ENCODE data around the gene SPEM3. TPM values are rescaled to one million over a fixed set of nuclear protein-coding genes. Genes with fewer than 3 reads are reported as not detected.

The SPEM3 gene
- total RNA-seq, 1 donor from 2014 or later = not detected

GRCh38 chr17:7432296-7432695, 3.6 kb downstream of the SPEM3 start:
- no peak overlapping the region for H3K27ac Mint-ChIP-seq
- no peaks in the 10 kb centered on the region for H3K9me3 Mint-ChIP-seq
- H3K27me3 Mint-ChIP-seq (ENCODE audit: insufficient read depth) = no peaks in the 10 kb centered on the region
- H3K4me1 Mint-ChIP-seq (ENCODE audit: low read depth) = peaks cover 16% of the 10 kb centered on the region
- intact Hi-C loops (cut with micrococcal nuclease) = no loop called here
- H3K36me3 Mint-ChIP-seq (ENCODE audit: low read depth) = no peaks in the 10 kb centered on the region
- H3K4me3 Mint-ChIP-seq = no peak overlapping the region
- no peak for DNase-seq (ENCODE audit: low spot score)

GRCh38 chr17:7435676-7436555, 7.3 kb downstream of the SPEM3 start:
- intact Hi-C loops (cut with micrococcal nuclease) = loop anchor here (1.0 to 5.0 kb wide), 14 partner anchors 19 to 421 kb away; partner anchors contain the start of genes EIF5A, ELP5, NAA38 and NEURL4
- Mint-ChIP-seq H3K4me3 (peak overlapping the region; percentile 91), H3K36me3 (ENCODE audit: low read depth) (peaks cover 7% of the 10 kb centered on the region), H3K27me3 (ENCODE audit: insufficient read depth) (peaks cover 5% of the 10 kb centered on the region), H3K4me1 (ENCODE audit: low read depth) (peaks cover 43% of the 10 kb centered on the region), H3K9me3 (no peaks in the 10 kb centered on the region), H3K27ac (peak overlapping the region; percentile 94)
- peak; percentile 68 for DNase-seq (ENCODE audit: low spot score)

- H3K4me3 Mint-ChIP-seq = peak overlapping the region; percentile 91
Observed at GRCh38 chr17:7436556-7437368, 8.1 kb downstream of the SPEM3 start.

GRCh38 chr17:7437369-7437863, 8.8 kb downstream of the SPEM3 start:
- no peak for DNase-seq (ENCODE audit: low spot score)
- Mint-ChIP-seq H3K36me3 (ENCODE audit: low read depth) (peaks cover 10% of the 10 kb centered on the region), H3K27ac (peak overlapping the region; percentile 65), H3K4me3 (peak overlapping the region; percentile 91), H3K4me1 (ENCODE audit: low read depth) (peaks cover 43% of the 10 kb centered on the region), H3K27me3 (ENCODE audit: insufficient read depth) (peaks cover 7% of the 10 kb centered on the region), H3K9me3 (no peaks in the 10 kb centered on the region)
- intact Hi-C loops (cut with micrococcal nuclease) = loop anchor here (1.0 to 5.0 kb wide), 4 partner anchors 43 to 390 kb away; partner anchors contain the start of gene PLSCR3

More at GRCh38 chr17:7436556-7437368, 8.1 kb downstream of the SPEM3 start:
- no peaks in the 10 kb centered on the region for H3K9me3 Mint-ChIP-seq
- H3K27ac Mint-ChIP-seq = peak overlapping the region; percentile 94
- H3K36me3 Mint-ChIP-seq (ENCODE audit: low read depth) = peaks cover 9% of the 10 kb centered on the region
- intact Hi-C loops (cut with micrococcal nuclease) = loop anchor here (1.0 to 5.0 kb wide), 4 partner anchors 42 to 389 kb away; partner anchors contain the start of gene PLSCR3
- H3K4me1 Mint-ChIP-seq (ENCODE audit: low read depth) = peaks cover 43% of the 10 kb centered on the region
- H3K27me3 Mint-ChIP-seq (ENCODE audit: insufficient read depth) = peaks cover 5% of the 10 kb centered on the region
- DNase-seq (ENCODE audit: low spot score) = peak; percentile 81

GRCh38 chr17:7437950-7438614, 9.4 kb downstream of the SPEM3 start:
- H3K4me1 Mint-ChIP-seq (ENCODE audit: low read depth) = peaks cover 43% of the 10 kb centered on the region
- intact Hi-C loops (cut with micrococcal nuclease) = loop anchor here (1.0 to 5.0 kb wide), 4 partner anchors 43 to 391 kb away; partner anchors contain the start of gene PLSCR3
- H3K27ac Mint-ChIP-seq = peak overlapping the region; percentile 85
- peak overlapping the region; percentile 81 for H3K4me3 Mint-ChIP-seq
- peak; percentile 72 for DNase-seq (ENCODE audit: low spot score)
- H3K27me3 Mint-ChIP-seq (ENCODE audit: insufficient read depth) = peaks cover 7% of the 10 kb centered on the region
- H3K9me3 Mint-ChIP-seq = no peaks in the 10 kb centered on the region
- peaks cover 14% of the 10 kb centered on the region for H3K36me3 Mint-ChIP-seq (ENCODE audit: low read depth)

- no peak for DNase-seq (ENCODE audit: low spot score)
- no peaks in the 10 kb centered on the region for H3K9me3 Mint-ChIP-seq
- intact Hi-C loops (cut with micrococcal nuclease) = loop anchor here (1.0 to 5.0 kb wide), 3 partner anchors 8 to 392 kb away; no protein-coding TSS in a partner anchor
- H3K36me3 Mint-ChIP-seq (ENCODE audit: low read depth) = peaks cover 16% of the 10 kb centered on the region
- H3K4me3 Mint-ChIP-seq = peak overlapping the region; percentile 81
- peaks cover 7% of the 10 kb centered on the region for H3K27me3 Mint-ChIP-seq (ENCODE audit: insufficient read depth)
- H3K4me1 Mint-ChIP-seq (ENCODE audit: low read depth) = peaks cover 43% of the 10 kb centered on the region
- peak overlapping the region; percentile 85 for H3K27ac Mint-ChIP-seq
Observed at GRCh38 chr17:7438656-7439460, 10.2 kb downstream of the SPEM3 start.

DNA sequence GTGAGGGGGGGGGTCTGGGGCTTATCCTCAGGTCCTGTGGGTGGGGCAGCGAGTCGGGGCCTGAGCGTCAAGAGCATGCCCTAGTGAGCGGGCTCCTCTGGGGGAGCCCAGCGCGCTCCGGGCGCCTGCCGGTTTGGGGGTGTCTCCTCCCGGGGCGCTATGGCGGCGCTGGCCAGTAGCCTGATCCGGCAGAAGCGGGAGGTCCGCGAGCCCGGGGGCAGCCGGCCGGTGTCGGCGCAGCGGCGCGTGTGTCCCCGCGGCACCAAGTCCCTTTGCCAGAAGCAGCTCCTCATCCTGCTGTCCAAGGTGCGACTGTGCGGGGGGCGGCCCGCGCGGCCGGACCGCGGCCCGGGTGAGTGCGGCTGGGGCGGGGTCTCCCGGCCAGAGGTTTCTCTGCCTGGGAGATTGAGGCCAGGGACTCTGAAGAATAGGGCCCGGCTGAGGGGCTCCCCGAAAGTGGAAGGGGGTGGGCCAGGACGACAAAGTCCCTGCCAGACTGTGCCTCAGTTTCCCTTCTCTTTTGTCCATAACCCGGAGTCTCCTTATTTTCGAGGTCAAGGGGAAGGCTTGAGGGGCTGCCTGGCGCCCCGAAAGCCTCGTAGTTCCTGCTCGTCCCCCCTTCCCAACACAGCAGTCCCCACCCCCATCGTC, 10.9 kb downstream of the SPEM3 start, which contains the start of gene FGF11:
Gene FGF11 (plus strand): TSS at position 51 of the 651 bp plus-strand sequence. CDS start 109 bp downstream, at position 160.
- H3K36me3 Mint-ChIP-seq (ENCODE audit: low read depth) = peaks cover 20% of the 10 kb centered on the region
- H3K27ac Mint-ChIP-seq = peak within 1 kb of the TSS; percentile 85
- no peak for DNase-seq (ENCODE audit: low spot score)
- peaks cover 10% of the 10 kb centered on the region for H3K27me3 Mint-ChIP-seq (ENCODE audit: insufficient read depth)
- no peaks in the 10 kb centered on the region for H3K9me3 Mint-ChIP-seq
- H3K4me1 Mint-ChIP-seq (ENCODE audit: low read depth) = peaks cover 43% of the 10 kb centered on the region
- intact Hi-C loops (cut with micrococcal nuclease) = loop anchor here (1.0 to 5.0 kb wide), 3 partner anchors 8 to 392 kb away; no protein-coding TSS in a partner anchor
- peak within 1 kb of the TSS; percentile 83 for H3K4me3 Mint-ChIP-seq

DNA sequence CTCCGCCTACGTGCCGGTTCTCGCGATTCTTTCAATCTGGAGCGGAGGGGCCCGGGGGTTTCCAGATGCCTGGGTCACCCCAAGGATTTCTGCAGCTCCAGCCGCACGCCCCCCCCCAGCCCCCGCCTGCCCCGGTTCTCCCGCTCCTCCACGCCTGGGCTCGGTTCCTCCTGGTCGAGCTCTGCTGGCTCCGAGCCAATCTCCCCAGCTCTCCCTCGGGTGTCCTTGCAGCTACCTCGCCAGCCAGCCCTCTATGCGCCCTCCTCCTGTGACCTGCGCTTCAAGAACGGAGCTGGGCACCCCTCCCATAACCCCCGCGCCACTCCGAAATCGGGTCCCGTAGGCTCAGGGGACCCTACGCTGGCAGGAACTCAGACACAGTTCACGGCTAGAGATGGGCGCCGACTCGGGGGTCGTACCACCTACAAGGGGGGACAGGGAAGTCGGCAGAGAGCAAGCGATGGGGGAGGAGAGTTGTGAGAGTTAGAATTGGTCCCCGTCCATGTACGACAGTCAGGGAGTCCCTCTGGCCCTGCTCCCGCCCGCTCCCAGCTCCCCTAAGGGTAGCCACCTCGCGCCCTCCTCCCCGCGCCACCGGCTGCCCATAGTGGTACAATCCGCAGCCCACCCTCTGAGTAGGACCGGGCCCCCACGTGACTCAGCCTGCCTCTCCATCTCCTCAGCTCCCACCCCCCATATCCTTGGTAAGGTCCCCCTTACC, 11.6 kb downstream of the SPEM3 start:
- no peaks in the 10 kb centered on the region for H3K9me3 Mint-ChIP-seq
- intact Hi-C loops (cut with micrococcal nuclease) = no loop called here
- DNase-seq (ENCODE audit: low spot score) = peak; percentile 35
- peaks cover 44% of the 10 kb centered on the region for H3K4me1 Mint-ChIP-seq (ENCODE audit: low read depth)
- H3K27me3 Mint-ChIP-seq (ENCODE audit: insufficient read depth) = peaks cover 10% of the 10 kb centered on the region
- H3K4me3 Mint-ChIP-seq = peak overlapping the region; percentile 83
- H3K27ac Mint-ChIP-seq = peak overlapping the region; percentile 83
- H3K36me3 Mint-ChIP-seq (ENCODE audit: low read depth) = peaks cover 20% of the 10 kb centered on the region

GRCh38 chr17:7440834-7441195, 12.2 kb downstream of the SPEM3 start:
- Mint-ChIP-seq H3K4me1 (ENCODE audit: low read depth) (peaks cover 46% of the 10 kb centered on the region), H3K36me3 (ENCODE audit: low read depth) (peaks cover 23% of the 10 kb centered on the region), H3K4me3 (peak overlapping the region; percentile 83), H3K9me3 (no peaks in the 10 kb centered on the region), H3K27me3 (ENCODE audit: insufficient read depth) (peaks cover 13% of the 10 kb centered on the region), H3K27ac (no peak overlapping the region)
- DNase-seq (ENCODE audit: low spot score) = no peak
- intact Hi-C loops (cut with micrococcal nuclease) = no loop called here

- Mint-ChIP-seq H3K36me3 (ENCODE audit: low read depth) (peaks cover 26% of the 10 kb centered on the region), H3K4me1 (ENCODE audit: low read depth) (peaks cover 46% of the 10 kb centered on the region), H3K27ac (no peak overlapping the region), H3K27me3 (ENCODE audit: insufficient read depth) (peaks cover 15% of the 10 kb centered on the region), H3K9me3 (no peaks in the 10 kb centered on the region), H3K4me3 (peak overlapping the region; percentile 69)
- DNase-seq (ENCODE audit: low spot score) = no peak
- intact Hi-C loops (cut with micrococcal nuclease) = no loop called here
Observed at GRCh38 chr17:7441266-7441665, 12.6 kb downstream of the SPEM3 start.

- Mint-ChIP-seq H3K4me1 (ENCODE audit: low read depth) (peaks cover 38% of the 10 kb centered on the region), H3K36me3 (ENCODE audit: low read depth) (peaks cover 29% of the 10 kb centered on the region), H3K27ac (no peak overlapping the region), H3K27me3 (ENCODE audit: insufficient read depth) (peaks cover 18% of the 10 kb centered on the region), H3K4me3 (no peak overlapping the region), H3K9me3 (no peaks in the 10 kb centered on the region)
- no peak for DNase-seq (ENCODE audit: low spot score)
- intact Hi-C loops (cut with micrococcal nuclease) = no loop called here
Observed at GRCh38 chr17:7442142-7442541, 13.5 kb downstream of the SPEM3 start.

Data from activated T-helper 1 cell treated with anti-CD3 and anti-CD28 coated beads, Interleukin-12 subunit alpha, Interleukin-12 subunit beta, Interleukin-2, Interleukin-4 antibody, amounts not matched to agents 30 ng/mL and 10 ng/mL and 1 ng/mL, durations not matched to agents 14 hours and 24 hours and 36 hours (primary cell).